H7 (cell line): ENCODE data around the gene ABR. TPM values are rescaled to one million over a fixed set of nuclear protein-coding genes. Genes with fewer than 3 reads are reported as not detected.

Experiments used
- DNase-seq: peaks from one replicate; pipeline ENCODE4 v3.0.0; 2012
- H3K27me3 ChIP-seq: 2 replicates; pipeline ENCODE4 v1.6.0; 2011; ENCODE audit warnings: mild to moderate bottlenecking, low read length; ENCODE audit not compliant: control insufficient read depth, insufficient read depth
- H3K36me3 ChIP-seq: replicated peaks from 2 replicates; pipeline ENCODE4 v1.5.1; 2011; ENCODE audit warnings: low read length; ENCODE audit not compliant: control insufficient read depth, insufficient read depth
- H3K4me3 ChIP-seq: 2 replicates; pipeline ENCODE4 v1.5.1; 2011; ENCODE audit warnings: low read depth, mild to moderate bottlenecking, control low read depth, low read length, moderate library complexity; ENCODE audit not compliant: insufficient read depth
- total RNA-seq: library from RNA; depleted of rRNA; stranded (reverse); fragments of >200 nt; shearing (Covaris generic); gene quantifications from 2 replicates; pipeline ENCODE4 v1.2.3, GENCODE V29; 2014

Gene ABR
- total RNA-seq, 1 experiment from 2014 or later = 31.6 TPM

DNA sequence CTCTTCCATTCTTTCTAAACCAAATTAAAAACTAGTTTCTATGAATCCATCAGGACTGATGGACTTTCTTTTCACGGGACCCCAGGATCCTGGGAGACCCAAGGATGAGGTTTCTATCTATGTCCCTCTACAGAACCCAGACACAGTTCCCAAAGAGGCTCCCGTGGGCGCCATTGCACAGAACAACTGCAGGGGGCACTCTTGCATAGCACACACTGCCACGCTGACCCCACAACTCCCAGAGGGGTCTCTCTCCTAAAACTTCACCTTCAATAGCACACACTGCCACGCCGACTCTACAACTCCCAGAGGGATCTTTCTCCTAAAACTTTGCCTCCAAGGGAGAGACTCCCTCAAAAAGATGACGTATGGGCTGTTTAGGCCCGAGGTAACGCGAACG lies 9.0 kb downstream of the ABR start:
- DNase-seq = peak; percentile 80
- H3K36me3 ChIP-seq = no peaks in the 10 kb centered on the region

DNA sequence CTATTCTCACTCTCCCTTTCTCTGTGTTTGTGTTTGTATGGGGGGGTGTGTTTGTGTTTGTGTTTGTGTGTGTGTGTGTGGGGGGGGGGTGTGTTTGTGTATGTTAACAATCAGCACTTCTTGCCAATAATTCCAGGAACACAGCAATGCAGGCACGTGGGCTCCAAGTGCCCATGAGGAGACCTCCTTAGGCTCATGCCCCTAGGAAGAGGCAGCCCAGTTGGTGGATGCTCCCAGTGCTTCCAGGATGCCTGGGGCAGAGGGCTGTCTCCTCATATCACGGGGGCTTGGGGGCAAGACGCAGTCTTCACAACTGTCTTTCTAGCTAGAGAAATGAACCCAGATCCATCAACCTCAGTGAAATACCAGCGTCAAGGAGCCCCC lies 9.9 kb downstream of the ABR start:
- Histone ChIP-seq H3K4me3 (no peak overlapping the region), H3K36me3 (no peaks in the 10 kb centered on the region), H3K27me3 (no peaks in the 10 kb centered on the region)
- DNase-seq = no peak

More for the DNA sequence above, 9.0 kb downstream of the ABR start:
- Histone ChIP-seq H3K27me3 (no peaks in the 10 kb centered on the region), H3K4me3 (no peak overlapping the region)

DNA sequence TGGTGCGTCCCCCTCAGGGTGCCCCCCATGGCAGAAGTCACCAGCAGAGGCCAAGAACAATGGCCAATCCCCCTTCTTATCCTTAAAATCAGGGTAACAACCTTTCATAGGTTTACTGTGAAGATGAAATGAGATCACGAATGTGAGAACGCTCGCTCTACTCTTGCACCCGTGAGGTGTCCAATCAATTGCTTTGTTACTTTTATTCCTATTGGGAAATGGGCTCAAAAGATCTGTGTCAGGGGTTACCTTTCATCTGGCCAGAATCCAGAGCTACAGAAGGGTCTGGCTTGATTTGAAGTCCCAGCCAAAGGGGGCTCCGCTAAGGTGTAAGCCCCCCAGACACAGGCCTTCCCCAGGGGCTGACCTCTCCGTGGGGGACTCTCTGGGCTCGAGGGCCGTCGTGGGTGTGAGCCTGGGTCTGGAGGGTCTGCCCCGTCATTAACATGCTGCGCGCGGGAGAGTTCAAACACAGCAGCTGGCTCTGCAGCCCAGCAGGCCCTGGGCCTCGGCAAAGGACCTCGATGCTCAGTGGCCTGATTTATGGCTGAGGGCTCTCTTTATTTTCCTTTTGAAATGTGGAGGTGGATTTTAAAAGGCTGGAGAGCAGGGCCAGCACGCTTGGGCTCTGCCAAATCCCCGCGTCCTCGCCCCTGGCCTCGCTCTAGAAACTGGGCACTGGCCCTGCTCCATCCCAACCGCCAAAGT lies 10.4 kb downstream of the ABR start:
- no peak for DNase-seq
- Histone ChIP-seq H3K27me3 (no peaks in the 10 kb centered on the region), H3K36me3 (no peaks in the 10 kb centered on the region), H3K4me3 (no peak overlapping the region)

DNA sequence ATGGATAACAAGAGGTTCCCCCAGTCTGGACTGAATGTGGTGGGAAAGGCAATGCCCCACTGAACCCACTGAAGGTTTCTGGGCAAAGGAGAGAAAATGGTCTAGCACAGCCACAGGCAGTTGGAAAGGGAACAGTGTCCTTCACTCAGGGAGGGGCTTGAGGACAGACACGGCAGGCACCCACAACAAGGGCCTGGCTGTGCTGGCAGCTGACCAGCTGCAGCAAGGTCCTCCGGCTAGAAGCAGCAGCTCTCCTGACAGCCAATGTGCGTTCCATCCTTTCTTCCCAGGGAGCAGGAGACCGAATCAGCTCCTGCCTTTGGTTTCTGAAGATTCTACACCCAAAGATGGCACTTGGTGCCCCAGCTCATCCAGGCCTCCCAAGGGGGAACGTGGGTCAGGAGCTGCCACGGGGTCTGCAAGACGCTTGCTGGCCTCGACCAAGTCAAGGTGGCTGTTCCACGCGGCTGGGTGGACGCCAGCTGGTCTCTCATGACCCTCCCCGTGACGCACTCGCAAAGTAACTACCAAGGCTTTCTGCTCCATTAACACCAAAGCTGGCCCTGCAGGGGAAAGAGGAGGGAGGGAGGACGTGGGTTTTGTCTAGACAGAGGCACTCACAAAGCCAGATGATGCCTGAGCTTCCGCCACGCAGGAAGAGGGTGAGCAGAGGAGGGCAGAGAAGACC lies 11.1 kb downstream of the ABR start:
- Histone ChIP-seq H3K27me3 (no peaks in the 10 kb centered on the region), H3K36me3 (no peaks in the 10 kb centered on the region)

DNA sequence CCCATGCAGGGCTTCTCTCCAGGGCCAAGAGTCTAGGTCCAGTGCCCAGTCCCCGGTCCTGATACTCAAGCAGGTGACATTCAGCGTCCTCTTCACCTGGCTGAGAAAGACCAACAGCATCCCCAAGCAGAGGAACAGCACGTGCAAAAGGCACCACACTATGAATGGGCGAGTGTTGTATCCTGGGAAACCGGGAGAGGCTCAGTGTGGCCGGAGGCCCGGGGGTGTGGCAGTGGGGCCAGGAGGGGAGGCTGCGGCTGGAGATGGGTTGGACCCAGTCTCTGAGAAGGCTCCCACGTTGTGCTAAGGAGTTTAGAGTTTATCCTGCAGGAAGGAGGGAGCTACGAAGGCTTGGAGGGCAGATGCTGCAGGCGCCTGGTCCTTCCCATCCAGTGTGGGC lies 13.5 kb downstream of the ABR start:
- H3K4me3 ChIP-seq = no peak overlapping the region
- no peaks in the 10 kb centered on the region for H3K36me3 ChIP-seq
- no peaks in the 10 kb centered on the region; the same call in 1 of the 2 replicates for H3K27me3 ChIP-seq
- no peak for DNase-seq

More for the DNA sequence above, 11.1 kb downstream of the ABR start:
- no peak overlapping the region for H3K4me3 ChIP-seq
- DNase-seq = no peak

DNA sequence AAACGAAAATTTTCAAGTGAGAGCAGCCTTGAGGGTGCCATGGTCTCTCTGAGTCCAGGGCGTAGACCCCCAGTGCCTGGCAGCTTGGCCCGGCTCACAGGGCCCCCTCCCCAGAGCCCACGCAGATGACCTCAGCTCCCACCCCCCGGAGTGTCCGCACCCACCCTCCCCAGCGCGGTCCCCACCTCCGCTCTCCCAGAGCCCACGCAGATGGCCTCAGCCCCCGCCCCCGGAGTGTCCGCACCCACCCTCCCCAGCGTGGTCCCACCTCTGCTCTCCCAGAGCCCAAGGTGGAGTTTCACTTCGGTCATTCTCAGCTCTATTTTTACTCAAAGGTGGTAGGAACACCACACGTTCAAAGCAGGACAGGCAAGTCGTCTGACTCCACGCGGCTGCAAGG lies 13.9 kb downstream of the ABR start:
- Histone ChIP-seq H3K4me3 (no peak overlapping the region), H3K36me3 (no peaks in the 10 kb centered on the region), H3K27me3 (no peaks in the 10 kb centered on the region; the same call in 1 of the 2 replicates)
- no peak for DNase-seq

DNA sequence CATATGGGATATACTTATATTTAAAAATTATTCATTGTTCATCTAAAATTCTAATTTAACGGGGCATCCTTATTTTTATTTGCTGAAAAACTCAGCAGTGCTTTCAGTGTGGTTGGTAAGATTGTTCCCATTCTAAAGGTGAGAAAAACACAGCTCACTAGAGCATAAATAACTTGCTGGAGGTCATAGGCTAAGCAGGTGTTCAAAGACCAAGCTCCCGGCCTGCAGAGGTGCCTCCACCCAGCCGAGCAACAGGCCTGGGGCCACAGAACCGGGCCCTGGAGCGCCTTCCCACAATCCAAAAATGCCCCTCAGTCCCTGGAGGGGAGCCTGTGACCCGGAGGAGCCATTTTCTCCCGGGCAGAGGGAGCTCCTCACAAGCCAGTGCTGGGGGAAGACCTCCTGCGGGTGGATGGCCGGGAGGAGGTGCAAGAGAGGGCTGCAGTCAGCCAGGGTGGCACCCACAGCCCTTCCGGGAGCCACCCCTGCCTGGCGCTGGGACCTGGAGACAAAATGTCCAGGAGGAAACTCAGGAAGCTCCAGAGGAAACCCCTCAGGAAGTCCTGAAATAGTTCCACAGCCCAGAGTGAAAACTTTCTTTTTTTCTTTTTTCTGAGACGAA lies 14.7 kb downstream of the ABR start:
- Histone ChIP-seq H3K27me3 (no peaks in the 10 kb centered on the region; the same call in 1 of the 2 replicates), H3K36me3 (no peaks in the 10 kb centered on the region), H3K4me3 (no peak overlapping the region)
- DNase-seq = peak; percentile 64

DNA sequence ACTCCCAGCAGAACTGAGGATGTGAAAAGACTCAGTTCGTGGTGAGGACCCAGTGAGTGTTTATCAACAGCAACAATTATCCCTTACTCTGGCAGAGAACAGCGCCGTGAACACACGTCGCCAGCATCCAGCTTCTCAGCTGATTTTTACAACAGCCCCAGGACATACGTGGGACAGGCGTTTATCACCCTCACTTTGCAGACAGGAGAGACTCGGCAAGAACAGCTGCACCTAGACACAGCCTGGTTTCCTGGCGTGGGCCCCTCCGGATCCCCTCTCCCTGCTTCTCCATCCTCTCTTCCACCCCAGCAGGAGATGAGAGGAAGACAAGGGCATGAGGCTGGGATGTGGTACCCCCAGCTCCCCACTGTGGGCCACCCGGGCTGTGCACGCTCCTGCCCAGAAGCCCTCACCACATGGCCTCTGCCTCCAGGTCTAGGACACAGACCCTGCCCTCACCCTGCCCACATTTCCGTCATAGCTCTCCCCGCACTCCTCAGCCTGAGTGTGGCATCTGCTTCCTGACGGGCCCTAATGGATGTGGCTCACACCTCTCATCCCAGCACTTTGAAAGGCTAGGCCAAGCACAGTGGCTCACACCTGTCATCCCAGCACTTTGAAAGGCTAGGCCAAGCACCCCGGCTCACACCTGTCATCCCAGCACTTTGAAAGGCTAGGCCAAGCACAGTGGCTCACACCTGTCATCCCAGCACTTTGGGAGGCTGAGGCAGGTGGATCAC lies 17.5 kb downstream of the ABR start:
- Histone ChIP-seq H3K4me3 (no peak overlapping the region), H3K27me3 (no peaks in the 10 kb centered on the region; the same call in 1 of the 2 replicates), H3K36me3 (no peaks in the 10 kb centered on the region)
- DNase-seq = no peak

DNA sequence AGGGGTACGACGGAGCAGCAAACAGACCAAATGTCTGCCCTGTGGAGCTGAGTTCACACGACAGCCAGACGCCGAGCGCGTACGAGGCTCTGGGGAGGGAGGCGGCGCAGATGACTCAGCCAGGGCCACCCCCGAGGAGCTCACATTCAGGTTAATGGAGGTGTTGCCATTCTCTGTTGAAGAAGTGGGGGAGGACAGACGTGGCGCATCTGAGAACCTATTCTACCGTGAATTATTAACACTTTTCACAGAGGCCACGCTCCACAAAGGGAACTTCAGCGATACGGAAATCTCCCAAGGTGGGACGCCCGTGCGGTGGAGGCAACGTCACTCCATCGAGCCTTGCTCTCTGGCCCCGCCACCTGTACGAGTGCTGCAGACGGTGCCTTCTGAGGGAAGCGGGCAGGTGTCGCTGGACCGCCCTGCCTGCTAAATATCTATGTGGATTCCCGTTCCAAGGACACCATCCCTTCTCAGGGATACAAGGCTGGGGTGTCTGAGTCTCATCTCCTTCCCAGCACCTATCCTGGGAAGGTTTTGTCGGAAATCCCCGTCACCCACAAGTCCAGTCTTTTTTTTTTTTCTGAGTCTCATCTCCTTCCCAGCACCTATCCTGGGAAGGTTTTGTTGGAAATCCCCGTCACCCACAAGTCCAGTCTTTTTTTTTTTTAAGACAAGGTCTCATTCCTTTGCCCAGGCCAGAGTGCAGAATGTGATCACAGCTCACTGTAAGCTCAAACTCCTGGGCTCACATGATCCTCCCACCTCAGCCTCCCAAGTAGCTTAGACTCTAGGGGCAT lies 19.0 kb downstream of the ABR start:
- Histone ChIP-seq H3K36me3 (no peaks in the 10 kb centered on the region), H3K4me3 (peak overlapping the region; percentile 16), H3K27me3 (no peaks in the 10 kb centered on the region; the same call in 1 of the 2 replicates)
- peak; percentile 86 for DNase-seq

DNA sequence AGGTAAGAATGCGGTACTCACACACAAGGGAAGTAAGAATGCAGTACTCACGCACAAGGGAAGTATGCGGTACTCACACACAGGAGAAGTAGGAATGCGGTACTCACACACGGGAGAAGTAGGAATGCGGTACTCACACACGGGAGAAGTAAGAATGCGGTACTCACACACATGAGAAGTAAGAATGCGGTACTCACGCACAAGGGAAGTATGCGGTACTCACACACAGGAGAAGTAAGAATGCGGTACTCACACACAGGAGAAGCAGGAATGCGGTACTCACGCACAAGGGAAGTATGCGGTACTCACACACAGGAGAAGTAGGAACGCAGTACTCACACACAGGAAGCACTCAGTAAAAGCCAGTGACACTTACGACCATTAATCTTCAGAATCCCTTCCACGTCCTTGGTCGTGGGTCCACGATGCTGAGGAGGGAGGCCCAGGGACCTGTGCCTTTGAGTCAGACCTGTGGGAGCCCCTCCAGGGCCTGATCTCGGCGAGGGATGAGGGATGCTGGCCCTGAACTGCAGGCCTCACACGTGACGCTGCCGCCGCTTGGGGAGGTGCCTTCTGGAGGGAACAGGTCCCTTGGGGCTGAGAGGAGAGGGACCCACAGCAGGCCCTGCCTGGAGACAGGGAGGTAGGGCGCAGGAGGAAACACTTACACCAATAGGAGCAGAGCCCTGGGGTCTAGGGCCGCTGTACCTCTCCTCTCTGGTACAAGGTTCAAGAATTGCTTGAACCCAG lies 20.2 kb downstream of the ABR start:
- Histone ChIP-seq H3K27me3 (no peaks in the 10 kb centered on the region; the same call in 1 of the 2 replicates), H3K4me3 (no peak overlapping the region), H3K36me3 (no peaks in the 10 kb centered on the region)
- DNase-seq = no peak

DNA sequence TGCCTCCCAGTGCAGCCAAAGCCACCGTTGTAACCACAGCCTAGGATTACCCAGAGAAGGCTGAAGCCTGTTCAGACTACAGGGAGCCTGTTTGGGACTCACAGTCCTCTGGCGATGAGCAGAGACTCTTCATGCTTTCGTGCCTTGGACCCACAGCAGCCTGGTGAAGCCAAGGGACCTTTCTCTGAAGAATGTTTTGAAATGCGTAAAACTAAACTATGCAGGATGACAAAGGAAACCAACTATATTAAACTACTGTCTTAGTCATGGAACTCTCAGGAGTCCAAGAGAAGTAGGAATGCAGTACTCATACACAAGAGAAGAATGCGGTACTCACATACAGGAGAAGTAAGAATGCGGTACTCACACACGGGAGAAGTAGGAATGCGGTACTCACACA lies 20.9 kb downstream of the ABR start:
- no peaks in the 10 kb centered on the region; the same call in 1 of the 2 replicates for H3K27me3 ChIP-seq
- no peak for DNase-seq
- H3K36me3 ChIP-seq = no peaks in the 10 kb centered on the region
- no peak overlapping the region for H3K4me3 ChIP-seq

DNA sequence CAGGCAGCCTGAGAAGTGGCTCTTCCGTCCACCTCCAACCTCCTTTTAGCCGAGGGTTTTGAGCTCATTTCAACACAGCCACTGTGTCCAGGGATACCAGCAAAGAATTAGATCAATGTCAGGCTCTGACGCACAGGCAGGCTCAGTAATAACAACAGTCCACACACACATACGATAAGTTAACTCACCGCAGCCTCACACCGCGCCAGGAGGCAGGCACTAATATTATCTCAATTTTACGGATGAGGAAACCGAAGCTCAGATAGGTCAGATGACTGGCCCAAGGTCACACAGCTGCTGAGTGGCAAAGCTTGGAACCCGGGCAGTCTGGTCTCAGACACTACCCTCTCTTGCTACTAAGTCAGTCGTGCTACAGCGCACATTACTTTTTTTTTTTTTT lies 22.9 kb downstream of the ABR start:
- Histone ChIP-seq H3K27me3 (no peaks in the 10 kb centered on the region; the same call in 1 of the 2 replicates), H3K36me3 (no peaks in the 10 kb centered on the region), H3K4me3 (no peak overlapping the region)
- DNase-seq = no peak

DNA sequence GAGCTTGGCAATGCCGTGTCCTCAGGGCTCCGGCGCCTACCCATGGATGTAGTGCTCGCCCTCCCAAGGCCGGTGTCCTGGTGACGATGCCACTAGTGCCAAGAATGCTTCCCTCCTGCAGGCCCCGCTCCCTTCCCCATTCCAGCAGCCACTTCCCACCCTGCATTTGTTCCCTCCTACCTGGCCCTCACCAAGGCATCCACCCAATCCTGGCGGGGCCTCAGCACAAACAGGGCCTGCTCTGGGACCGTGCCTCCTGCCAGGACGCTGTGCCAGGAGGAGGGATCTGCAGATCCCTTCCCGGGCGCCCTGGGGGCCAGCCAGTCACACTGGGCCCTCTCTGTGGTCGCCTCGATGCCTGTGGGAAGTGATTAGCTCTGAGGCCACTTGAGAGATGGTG lies 25.1 kb downstream of the ABR start:
- no peaks in the 10 kb centered on the region for H3K27me3 ChIP-seq
- no peak overlapping the region for H3K4me3 ChIP-seq
- H3K36me3 ChIP-seq = no peaks in the 10 kb centered on the region
- no peak for DNase-seq
